Fibroblast of lung (primary cell): ENCODE data around the gene MYOM1.

Experiments used
- EZH2 ChIP-seq: IDR thresholded peaks from 2 replicates; pipeline ENCODE4 v1.5.1; 2012; ENCODE audit warnings: low read length, control low read depth, mild to moderate bottlenecking; ENCODE audit errors: missing control alignments
- TF ChIP-seq, protein P1 (sequence below), 2 donors: IDR thresholded peaks in 1 of 2; conservative IDR thresholded peaks in 1 of 2; 1 replicate in 1 of 2; 2 replicates in 1 of 2; pipeline ENCODE4 v1.5.1; 2011 to 2012; ENCODE audit warnings: low read length in 2 of 2, control low read depth in 1 of 2, inconsistent platforms in 1 of 2, low read depth in 1 of 2, mild to moderate bottlenecking in 1 of 2

DNA sequence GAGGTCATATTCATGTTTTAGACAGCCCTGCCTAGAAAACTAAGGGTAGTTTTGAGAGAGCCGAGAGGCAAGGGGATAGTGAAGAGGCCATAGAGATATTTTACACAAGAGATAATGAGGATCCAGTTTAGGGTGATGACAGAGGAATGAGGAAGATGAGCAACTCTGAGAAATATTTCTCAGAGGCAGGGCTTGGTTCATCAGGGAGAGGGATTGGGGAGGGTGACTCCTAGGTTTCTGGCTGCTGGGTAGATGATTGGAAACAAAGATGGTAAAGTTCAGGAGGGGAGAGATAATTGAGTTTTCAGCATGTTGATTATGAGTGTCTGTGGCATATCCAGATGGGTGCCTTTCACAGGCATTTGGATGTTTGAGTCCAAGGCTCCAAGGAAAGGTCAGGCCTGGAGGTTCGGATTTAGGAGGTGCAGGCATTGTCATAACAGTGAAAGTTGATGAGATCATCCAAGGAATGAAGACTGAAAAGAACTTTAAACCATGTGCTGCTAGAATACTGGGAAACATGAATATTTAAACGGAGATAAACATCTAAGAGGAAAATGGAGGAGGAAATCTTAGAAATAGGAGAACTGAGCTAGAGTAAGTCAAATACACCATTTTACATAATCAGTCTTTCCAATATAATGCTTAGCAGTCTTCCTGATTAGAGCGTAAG is 49.6 kb upstream of the MYOM1 start:
- no peak for TF ChIP-seq EZH2
- TF ChIP-seq, protein P1, sequence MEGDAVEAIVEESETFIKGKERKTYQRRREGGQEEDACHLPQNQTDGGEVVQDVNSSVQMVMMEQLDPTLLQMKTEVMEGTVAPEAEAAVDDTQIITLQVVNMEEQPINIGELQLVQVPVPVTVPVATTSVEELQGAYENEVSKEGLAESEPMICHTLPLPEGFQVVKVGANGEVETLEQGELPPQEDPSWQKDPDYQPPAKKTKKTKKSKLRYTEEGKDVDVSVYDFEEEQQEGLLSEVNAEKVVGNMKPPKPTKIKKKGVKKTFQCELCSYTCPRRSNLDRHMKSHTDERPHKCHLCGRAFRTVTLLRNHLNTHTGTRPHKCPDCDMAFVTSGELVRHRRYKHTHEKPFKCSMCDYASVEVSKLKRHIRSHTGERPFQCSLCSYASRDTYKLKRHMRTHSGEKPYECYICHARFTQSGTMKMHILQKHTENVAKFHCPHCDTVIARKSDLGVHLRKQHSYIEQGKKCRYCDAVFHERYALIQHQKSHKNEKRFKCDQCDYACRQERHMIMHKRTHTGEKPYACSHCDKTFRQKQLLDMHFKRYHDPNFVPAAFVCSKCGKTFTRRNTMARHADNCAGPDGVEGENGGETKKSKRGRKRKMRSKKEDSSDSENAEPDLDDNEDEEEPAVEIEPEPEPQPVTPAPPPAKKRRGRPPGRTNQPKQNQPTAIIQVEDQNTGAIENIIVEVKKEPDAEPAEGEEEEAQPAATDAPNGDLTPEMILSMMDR (conservative IDR thresholded peaks at IDR 0.05 in 1 of 2, IDR thresholded peaks at IDR 0.05 in 1 of 2; ENCODE audit: low read depth in 1 of 2, low read length in 2 of 2) = no peak
